GM18951 (cell line): ENCODE measurements around the gene GPR173.

Source experiments
- POLR2A ChIP-seq: IDR thresholded peaks from 4 replicates; pipeline ENCODE4 v1.6.1; 2011; ENCODE audit warnings: mild to moderate bottlenecking; ENCODE audit not compliant: insufficient read length, insufficient read depth; ENCODE audit errors: extremely low read depth
- in situ Hi-C: fragments of 300-500 bp; cut with MboI; formaldehyde crosslinking; loops from one replicate; pipeline ENCODE4 v1.12.0; 2022; ENCODE audit warnings: low sequenced_read_pairs, mixed read lengths, inconsistent platforms; ENCODE audit not compliant: unreplicated experiment

The GPR173 gene

GRCh38 chrX:53039236-53039635 is 9.4 kb upstream of the GPR173 start:
- in situ Hi-C loops, result no loop called here
- no peak for TF ChIP-seq POLR2A

DNA sequence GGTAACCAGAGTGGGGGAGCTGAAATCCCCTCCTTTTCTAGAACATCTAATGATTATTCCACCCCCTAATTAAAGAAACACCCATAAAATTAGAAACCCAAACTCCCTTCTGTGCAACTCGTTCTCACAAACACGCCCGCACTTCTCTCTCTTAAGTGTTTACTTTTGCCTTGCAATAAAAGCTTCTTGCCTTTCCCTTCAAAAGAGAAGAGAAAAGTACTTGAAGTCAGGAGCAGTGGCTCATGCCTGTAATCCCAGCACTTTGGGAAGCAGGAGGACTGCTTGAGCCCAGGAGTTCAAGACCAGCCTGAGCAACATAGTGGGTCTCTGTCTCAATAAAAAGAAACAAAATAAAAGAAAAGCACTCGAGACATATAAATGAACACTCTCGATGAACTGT is 3.6 kb upstream of the GPR173 start:
- in situ Hi-C loops, result no loop called here
- no peak for TF ChIP-seq POLR2A

- in situ Hi-C loops, result no loop called here
- TF ChIP-seq POLR2A, result no peak
Observed at GRCh38 chrX:53047228-53047627, 1.4 kb upstream of the GPR173 start.

GRCh38 chrX:53049127-53049517 is 533 bp downstream of the GPR173 start:
- no peak for TF ChIP-seq POLR2A
- in situ Hi-C loops, result no loop called here

DNA sequence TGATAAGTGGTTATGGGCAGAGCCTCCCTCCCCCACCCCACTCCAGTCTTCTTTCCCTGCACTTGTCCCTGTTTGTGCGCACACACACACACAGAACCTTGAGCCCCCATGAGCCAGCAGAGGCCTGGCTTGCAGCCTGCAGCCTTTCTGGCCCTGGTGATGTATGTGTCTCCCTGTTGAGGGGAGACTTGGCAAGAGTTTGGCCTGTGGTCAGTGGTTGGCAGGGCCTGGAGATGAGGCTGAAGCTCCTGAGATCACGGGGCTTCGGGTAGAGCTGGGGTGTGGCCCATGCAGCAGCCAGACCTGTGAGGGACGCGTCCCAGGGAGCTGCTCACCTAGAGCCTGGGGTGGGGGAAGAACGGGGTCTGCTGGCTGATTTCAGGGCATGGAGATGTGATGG is 2.3 kb downstream of the GPR173 start:
- no peak for TF ChIP-seq POLR2A
- in situ Hi-C loops, result no loop called here

DNA sequence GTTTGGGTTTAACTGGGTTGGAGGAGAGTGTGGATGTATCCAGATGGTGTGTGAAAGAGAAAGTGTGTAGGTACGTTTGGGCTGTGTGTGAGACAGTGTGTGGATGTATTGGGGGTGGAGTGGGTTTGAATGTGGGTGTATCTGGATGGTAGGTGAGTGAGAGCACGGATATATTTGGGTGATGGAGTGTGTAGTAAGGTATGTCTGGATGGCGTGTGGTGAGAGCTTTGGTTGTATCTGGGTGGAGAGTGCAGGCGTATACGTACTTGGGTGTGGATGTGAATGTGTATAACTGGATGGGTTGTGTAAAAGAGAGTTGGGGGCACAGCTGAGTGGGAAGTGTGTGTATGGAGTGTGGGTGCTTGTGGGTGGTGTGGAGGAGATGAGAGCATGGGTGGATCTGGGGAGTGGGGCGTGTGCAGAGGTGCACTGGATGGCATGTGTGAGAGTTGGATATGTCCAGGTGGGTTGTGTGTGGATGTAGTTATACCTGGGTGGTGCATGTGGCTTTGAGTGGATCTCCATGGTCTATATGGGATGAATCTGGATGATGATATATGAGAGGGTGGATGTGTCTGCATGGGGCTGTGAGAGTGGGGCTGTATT is 6.8 kb downstream of the GPR173 start:
- TF ChIP-seq POLR2A, result no peak
- in situ Hi-C loops, result no loop called here

GRCh38 chrX:53056292-53056691 is 7.7 kb downstream of the GPR173 start:
- TF ChIP-seq POLR2A, result no peak

GRCh38 chrX:53065104-53065503 is 16.5 kb downstream of the GPR173 start:
- in situ Hi-C loops, result no loop called here
- no peak for TF ChIP-seq POLR2A

More at GRCh38 chrX:53056292-53056691, 7.7 kb downstream of the GPR173 start:
- in situ Hi-C loops, result no loop called here

DNA sequence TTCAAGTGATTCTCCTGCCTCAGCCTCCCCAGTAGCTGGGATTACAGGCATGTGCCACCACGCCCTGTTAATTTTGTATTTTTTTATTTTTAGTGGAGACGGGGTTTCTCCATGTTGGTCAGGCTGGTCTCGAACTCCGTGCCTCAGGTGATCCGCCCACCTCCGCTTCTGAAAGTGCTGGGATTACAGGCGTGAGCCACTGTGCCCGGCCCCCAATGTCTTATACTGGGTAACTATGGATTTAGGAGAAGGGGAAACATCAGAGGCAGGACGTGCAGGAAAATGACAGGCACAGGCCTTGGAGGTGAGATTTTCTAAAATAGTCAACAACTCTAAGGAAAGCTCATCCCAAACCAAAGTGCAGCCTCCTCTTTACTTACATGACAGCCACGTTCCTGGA is 22.5 kb downstream of the GPR173 start:
- in situ Hi-C loops, result no loop called here
- no peak for TF ChIP-seq POLR2A

DNA sequence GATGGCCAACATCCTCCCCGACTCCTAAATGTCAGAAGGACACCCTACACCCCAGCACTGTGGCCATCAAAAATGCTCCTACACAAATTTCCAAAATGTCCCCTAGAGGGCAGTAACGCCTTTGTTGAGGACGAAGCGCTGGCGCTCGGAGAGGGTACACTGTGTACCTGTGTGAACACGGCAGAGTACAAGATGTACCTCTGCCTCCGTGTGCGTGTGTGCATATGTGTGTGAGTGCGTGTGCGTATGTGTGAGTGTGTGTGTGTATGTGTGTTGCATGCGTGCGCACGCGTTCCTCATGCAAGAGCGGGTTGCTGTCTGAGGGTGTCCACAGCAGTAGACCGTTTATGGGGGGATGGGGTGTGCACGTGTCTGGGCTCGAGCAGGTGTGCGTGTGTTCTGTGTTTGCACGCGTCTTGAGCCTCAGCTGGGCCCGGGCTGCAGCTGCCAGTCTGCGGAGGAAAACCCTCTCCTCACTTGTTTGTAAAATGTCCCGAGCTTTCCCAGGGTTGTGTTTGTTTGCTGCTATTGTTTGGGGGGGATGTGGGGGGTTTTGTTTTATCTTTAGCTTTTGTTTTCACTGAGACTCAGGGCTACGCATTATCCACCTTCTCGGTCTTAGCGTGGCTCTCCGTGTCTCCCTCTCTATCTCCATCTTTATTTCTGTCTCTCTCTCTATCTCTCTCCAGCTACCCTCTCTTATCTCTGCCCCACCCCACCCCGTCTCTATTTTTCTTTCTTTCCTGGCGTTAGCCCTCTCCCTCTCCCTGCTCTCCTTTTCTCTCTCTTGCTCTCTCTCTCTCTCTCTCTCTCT is 23.2 kb downstream of the GPR173 start:
- in situ Hi-C loops, result no loop called here
- TF ChIP-seq POLR2A, result peak; percentile 12

DNA sequence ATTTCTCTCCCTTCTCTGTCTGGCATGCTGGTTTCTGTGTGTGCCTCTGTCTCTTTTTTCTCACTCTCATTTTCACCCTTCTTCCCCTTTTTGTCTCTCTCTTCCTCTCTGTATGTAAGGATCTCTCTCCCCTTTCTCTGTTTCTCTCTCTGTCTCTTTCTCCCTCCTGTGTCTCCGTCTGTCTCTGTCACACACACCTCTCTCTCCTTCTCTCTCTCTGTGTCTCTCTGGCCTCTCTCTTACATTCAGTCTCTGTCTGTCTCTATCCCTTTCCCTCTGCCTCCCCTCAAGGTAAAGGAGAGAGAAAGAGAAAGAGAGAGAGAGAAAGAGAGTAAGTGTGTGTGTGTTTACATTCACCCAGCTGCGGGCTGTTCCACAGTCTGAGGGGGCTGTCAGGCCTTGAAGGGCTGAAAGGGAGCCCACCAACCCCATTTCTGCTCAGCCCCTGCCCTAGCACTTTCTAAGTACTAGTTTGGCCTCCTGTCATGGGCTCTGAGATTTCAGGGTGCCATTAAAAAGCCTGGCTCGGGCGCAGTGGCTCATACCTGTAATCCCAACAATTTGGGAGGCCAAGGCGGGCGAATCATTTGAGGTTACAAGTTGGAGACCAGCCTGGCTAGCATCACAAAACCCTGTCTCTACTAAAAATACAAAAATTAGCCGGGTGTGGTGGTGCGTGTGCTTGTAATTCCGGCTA is 24.0 kb downstream of the GPR173 start:
- TF ChIP-seq POLR2A, result no peak
- in situ Hi-C loops, result no loop called here

GRCh38 chrX:53073115-53073586 is 24.6 kb downstream of the GPR173 start:
- no peak for TF ChIP-seq POLR2A
- in situ Hi-C loops, result no loop called here

DNA sequence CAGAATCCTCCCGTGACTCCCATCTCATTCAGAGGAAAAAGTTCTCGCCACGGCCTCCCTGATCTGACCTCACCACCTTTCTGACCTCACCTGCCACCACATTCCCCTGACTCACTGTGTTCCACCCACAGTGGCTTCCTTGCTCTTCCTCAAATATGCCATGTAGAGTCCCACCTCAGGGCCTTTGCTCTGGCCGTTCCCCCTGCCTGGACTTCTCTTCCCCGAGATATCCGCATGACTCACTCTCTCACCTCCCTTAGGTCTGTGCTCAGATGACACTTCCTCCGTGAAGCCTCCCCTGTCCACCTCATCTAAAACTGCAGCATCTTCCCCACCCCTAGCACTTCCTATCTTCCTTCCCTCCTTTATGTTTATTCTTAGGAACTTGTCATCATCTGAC is 26.4 kb downstream of the GPR173 start:
- no peak for TF ChIP-seq POLR2A
- in situ Hi-C loops, result no loop called here
